ENCODE data around the gene SMAD1. TPM values are rescaled to one million over a fixed set of nuclear protein-coding genes. Genes with fewer than 3 reads are reported as not detected.

Gene SMAD1
- polyA plus RNA-seq, 1 experiment, result 64.7 TPM

GRCh38 chr4:145538596-145538995 is 56.9 kb downstream of the SMAD1 start:
- Histone ChIP-seq H3K27me3 (ENCODE audit: control insufficient read depth, insufficient read depth, low read length) (no peaks in the 10 kb centered on the region), H3K4me3 (ENCODE audit: low read depth, low read length) (no peak overlapping the region), H3K9me3 (ENCODE audit: control insufficient read depth, insufficient read depth, low read length) (no peaks in the 10 kb centered on the region), H3K27ac (ENCODE audit: low read depth, low read length) (no peak overlapping the region)
- POLR2A ChIA-PET, result no interaction called here
- CTCF ChIA-PET, result interaction anchor here (3.7 kb wide), 1 partner anchor 19 kb away, joined by 19 read pairs; no protein-coding TSS in a partner anchor
- TF ChIP-seq CTCF (IDR thresholded peaks at IDR 0.05; ENCODE audit: low read depth, low read length), result no peak
- no peak for DNase-seq (ENCODE audit: low read depth, low spot score)

GRCh38 chr4:145539671-145540070 is 58.0 kb downstream of the SMAD1 start:
- TF ChIP-seq CTCF (IDR thresholded peaks at IDR 0.05; ENCODE audit: low read depth, low read length), result no peak
- Histone ChIP-seq H3K9me3 (ENCODE audit: control insufficient read depth, insufficient read depth, low read length) (no peaks in the 10 kb centered on the region), H3K4me3 (ENCODE audit: low read depth, low read length) (no peak overlapping the region), H3K27ac (ENCODE audit: low read depth, low read length) (no peak overlapping the region), H3K27me3 (ENCODE audit: control insufficient read depth, insufficient read depth, low read length) (no peaks in the 10 kb centered on the region)
- no peak for DNase-seq (ENCODE audit: low read depth, low spot score)
- POLR2A ChIA-PET, result interaction anchor here (1.2 kb wide), 1 partner anchor 14 kb away, joined by 3 read pairs; no protein-coding TSS in a partner anchor
- CTCF ChIA-PET, result interaction anchor here (3.7 kb wide), 1 partner anchor 18 kb away, joined by 19 read pairs; no protein-coding TSS in a partner anchor

GRCh38 chr4:145540235-145540634 is 58.6 kb downstream of the SMAD1 start:
- ChIA-PET POLR2A (interaction anchor here (1.2 kb wide), 1 partner anchor 15 kb away, joined by 3 read pairs; no protein-coding TSS in a partner anchor), CTCF (interaction anchor here (3.7 kb wide), 1 partner anchor 17 kb away, joined by 19 read pairs; no protein-coding TSS in a partner anchor)
- H3K4me3 ChIP-seq (ENCODE audit: low read depth, low read length), result no peak overlapping the region
- no peak overlapping the region for H3K27ac ChIP-seq (ENCODE audit: low read depth, low read length)
- TF ChIP-seq CTCF (IDR thresholded peaks at IDR 0.05; ENCODE audit: low read depth, low read length), result no peak
- H3K9me3 ChIP-seq (ENCODE audit: control insufficient read depth, insufficient read depth, low read length), result no peaks in the 10 kb centered on the region
- no peaks in the 10 kb centered on the region for H3K27me3 ChIP-seq (ENCODE audit: control insufficient read depth, insufficient read depth, low read length)
- no peak for DNase-seq (ENCODE audit: low read depth, low spot score)

- CTCF ChIA-PET, result interaction anchor here (1.1 to 1.6 kb wide), 5 partner anchors 16 to 386 kb away, joined by 3 to 8 read pairs (median 5); no protein-coding TSS in a partner anchor
- no peak overlapping the region for H3K4me3 ChIP-seq (ENCODE audit: low read depth, low read length)
Measured at GRCh38 chr4:145541346-145541745, 59.7 kb downstream of the SMAD1 start.

More at GRCh38 chr4:145541346-145541745, 59.7 kb downstream of the SMAD1 start:
- H3K27me3 ChIP-seq (ENCODE audit: control insufficient read depth, insufficient read depth, low read length), result no peaks in the 10 kb centered on the region
- no peaks in the 10 kb centered on the region for H3K9me3 ChIP-seq (ENCODE audit: control insufficient read depth, insufficient read depth, low read length)
- H3K27ac ChIP-seq (ENCODE audit: low read depth, low read length), result peak overlapping the region; percentile 48
- TF ChIP-seq CTCF (IDR thresholded peaks at IDR 0.05; ENCODE audit: low read depth, low read length), result no peak
- POLR2A ChIA-PET, result interaction anchor here (1.0 to 1.1 kb wide), 2 partner anchors 16 to 60 kb away, joined by 3 to 4 read pairs; partner anchors contain the start of gene SMAD1
- DNase-seq (ENCODE audit: low read depth, low spot score), result no peak

Measured in AG04450 (cell line).